Retina (tissue), 1 donor: ENCODE measurements around the gene TDRD12.
"Not testable (repeated sequence)": the region's sequence is repeated elsewhere in the genome, so short reads cannot be mapped to it uniquely, and the experiment has no call there.

Source experiments
- DNase-seq: peaks from one replicate; pipeline ENCODE4 v3.0.0-alpha.2; 2016

TDRD12 gene

GRCh38 chr19:32719611-32720059 is at the start of gene TDRD12:
TSS of gene TDRD12 (plus strand) at chr19:32719767. CDS start at chr19:32720073, 306 bp downstream.
- no peak for DNase-seq

DNA sequence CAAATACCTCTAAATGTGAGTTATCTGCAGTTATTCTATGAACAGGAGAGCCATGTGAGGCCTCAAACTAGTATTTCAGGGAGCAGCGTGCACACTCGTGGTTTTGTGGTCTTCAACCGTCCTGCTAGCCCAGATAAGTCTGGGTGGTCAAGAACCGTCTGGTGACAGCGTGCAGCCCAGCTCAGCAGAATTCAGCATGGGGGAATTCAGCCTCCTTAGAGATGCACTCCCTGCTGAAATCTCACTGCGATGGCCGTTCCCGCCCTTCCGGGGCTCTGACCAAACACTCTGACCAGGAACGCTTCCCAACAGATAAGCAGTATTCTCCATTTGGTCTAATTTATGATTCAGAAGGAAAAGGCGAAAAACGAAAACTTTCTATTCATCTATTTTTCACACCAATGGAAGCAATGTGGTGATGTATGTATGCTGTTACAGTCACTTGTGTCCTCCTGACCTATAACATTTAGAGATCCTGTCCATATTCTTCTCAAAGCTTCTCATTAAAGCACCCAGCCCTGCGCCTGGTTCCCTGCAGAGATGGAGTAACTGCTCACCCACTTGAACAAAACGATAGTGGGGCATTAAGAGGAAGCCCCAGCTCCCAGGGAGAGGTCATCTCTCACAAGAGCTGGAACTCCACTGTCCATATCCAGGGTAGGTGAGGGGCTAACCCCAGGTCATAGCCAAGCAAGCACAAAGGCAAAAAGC is 47.5 kb upstream of the TDRD12 start:
- DNase-seq = no peak

GRCh38 chr19:32672841-32673240 is 46.7 kb upstream of the TDRD12 start:
- DNase-seq = peak; percentile 28

DNA sequence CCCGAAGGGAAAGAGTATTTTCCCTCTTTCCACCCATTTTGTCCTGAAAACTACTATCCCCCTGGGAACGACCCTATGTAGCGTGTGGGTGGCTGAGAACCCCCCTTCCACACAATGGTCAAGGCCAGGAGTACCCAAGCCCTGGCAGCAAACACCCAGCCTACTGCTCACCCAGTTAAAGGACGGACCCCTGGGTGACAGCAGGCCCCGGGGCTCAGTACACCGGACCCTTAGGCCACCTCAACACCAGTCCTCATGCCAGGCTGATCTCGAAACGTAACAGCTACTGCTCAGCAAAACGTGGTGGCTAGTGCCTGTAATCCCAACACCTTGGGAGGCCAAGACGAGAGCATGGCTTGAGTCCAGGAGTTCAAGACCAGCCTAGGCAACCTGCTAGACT is 46.0 kb upstream of the TDRD12 start:
- DNase-seq = peak; percentile 12

DNA sequence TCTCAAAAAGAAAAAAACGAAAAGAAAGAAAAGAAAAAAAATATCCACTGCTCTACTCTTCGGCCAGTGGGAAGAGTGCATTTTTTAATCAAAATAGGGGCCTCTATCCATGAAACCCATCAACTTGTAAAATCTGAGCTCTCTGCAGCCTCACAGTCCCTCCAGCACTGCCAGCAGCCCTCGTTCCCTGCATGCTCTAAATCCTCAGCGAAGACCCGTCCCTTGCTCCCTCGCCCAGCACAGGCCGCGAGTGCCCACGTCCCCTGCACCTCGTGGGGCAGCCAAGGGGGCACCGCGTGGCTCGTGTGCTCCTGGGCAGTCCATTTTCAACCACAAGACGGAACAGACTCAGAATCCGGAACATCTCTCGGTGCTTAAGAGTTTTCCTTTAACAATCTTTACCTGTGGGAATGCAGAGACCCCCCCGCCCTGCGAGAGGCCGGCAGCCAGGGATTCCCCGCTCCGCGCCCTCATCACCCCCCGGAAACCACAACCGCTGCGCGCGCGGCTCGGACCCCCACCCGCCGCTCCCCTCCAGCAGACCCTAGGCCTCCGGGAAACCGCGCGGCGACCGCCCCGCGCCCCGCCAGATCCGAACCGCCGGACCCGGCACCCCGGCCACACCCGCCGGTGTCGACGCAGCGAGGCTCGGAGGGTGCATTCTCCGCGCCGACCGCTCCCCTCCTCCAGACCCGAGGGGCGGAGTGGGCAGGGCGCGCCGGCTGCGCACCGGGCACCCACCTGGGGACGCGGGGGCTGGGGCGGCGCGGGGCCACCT is 45.2 kb upstream of the TDRD12 start:
- DNase-seq = peak; percentile 54

- DNase-seq = peak; percentile 99
Measured at GRCh38 chr19:32674931-32675719, 44.4 kb upstream of the TDRD12 start, which contains the start of gene ANKRD27. TSS of gene ANKRD27 (minus strand) at chr19:32675180. CDS start at chr19:32659015, 16,165 bp downstream.

DNA sequence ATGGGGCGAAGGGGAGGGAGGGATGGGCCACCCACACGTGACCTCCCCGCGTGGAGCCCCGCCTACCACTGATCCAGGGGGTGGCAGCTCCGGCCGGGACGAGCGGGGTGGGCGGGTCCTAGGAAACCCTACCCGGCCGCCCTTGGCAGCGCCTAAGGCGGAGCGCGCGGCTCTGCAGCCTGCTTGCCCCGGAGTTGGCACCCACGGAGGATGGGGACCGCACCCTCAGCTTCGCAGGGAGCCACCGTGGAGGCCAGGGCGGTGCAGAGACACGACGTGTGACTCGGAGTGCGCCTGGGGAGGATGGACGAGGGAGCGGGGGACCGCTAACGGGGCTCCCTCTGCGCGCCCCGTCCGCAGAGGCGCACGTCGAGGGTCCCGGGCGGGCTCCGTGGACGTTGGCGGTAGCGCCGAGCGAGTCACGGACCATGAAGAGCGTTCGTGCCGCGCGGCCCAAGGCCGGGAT is 43.8 kb upstream of the TDRD12 start, which contains the start of gene RGS9BP:
Gene RGS9BP (plus strand): TSS at position 129 of the 466 bp plus-strand sequence. CDS start 416 bp downstream, outside the sequence.
- DNase-seq = no peak

- peak; percentile 60 for DNase-seq
Measured at GRCh38 chr19:32676186-32676894, 43.2 kb upstream of the TDRD12 start.

GRCh38 chr19:32676895-32677359 is 42.6 kb upstream of the TDRD12 start:
- DNase-seq = peak; percentile 40

GRCh38 chr19:32677657-32678056 is 41.9 kb upstream of the TDRD12 start:
- peak; percentile 50 for DNase-seq

DNA sequence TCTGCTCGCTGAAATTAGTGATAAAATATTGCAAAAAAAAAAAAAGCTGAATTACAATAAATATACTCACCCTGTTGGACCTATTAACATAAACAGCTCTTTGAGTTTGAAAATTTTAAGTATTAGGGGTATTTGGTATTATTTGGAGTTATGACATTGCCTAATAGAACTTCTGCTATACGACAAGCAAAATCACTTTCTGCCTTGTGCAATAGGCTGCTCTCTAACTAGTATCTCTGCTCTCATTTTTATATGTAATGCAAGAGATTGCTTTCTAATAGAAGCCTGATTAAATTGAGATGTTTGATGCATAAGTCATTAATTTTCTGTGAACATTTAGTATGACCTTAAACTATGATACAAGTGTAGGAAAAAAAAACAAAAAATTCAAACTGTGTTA is 38.6 kb upstream of the TDRD12 start:
- DNase-seq = no peak

- DNase-seq = no peak
Measured at GRCh38 chr19:32682317-32682716, 37.2 kb upstream of the TDRD12 start.

DNA sequence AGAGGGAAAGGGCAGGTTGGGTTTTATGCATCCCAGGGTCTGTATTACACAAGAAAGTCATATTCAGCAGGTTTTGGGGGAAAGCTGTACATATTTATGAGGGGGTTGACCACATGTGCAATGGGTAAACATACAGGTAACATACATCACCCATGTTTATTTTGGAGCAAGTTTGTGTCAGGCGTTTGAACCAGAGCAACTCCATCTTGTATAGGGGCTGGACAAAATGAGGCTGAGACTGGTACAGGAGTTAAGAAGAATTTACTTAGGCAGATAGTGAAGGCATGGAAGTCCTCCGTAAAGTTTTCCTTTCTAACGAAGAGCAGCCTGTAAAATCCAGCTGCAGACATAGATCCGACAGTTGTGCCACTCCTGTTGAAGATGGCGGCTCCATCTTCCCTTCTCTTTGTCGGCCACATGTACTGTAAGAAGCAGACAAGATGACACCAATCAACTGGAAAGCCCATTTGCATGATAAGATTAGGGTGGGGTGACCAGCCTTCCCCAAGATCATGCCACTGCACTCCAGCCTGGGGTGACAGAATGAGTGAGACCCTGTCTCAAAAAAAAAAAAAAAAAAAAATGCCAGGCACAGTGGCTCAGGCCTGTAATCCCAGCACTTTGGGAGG is 32.6 kb upstream of the TDRD12 start:
- no peak for DNase-seq

DNA sequence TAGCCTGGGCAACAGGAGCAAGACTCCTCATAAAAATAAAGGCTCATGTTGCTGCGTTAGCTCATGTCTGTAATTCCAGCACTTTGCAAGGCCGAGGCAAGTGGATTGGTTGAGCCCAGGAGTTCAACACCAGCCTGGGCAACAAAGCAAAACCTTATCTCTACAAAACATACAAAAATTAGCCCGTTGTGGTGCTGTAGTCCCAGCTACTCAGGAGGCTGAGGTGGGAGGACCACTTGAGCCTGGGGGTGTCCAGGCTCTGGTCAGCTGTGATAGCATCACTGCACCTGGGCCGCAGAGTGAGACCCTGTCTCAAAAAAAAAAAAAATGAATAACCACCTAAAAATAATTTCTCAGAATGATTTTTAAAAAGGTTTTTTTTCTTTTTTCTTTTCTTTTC is 31.9 kb upstream of the TDRD12 start:
- DNase-seq = no peak

DNA sequence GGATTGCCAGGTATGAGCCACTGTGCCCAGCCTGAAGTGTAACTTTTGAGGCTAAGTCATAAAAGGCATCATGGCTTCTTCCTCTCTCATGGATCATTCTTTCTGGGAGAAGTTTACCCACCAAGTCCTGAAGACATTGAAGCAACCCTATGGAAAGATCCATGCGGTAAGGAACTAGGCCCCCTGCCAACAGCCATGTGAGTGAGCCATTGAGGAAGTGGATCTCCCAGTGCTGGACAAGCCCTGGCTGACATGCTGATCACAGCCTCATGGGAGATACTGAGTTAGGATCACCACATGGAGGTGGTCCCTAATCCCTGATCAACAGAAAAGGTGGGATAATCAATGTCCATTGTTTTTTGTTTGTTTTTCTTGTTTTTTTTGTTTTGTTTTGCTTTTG is 31.3 kb upstream of the TDRD12 start:
- no peak for DNase-seq

- DNase-seq = peak; percentile 90
Measured at GRCh38 chr19:32691291-32691951, 28.1 kb upstream of the TDRD12 start, which contains the start of gene NUDT19. TSS of gene NUDT19 (plus strand) at chr19:32691821. CDS start at chr19:32691961, 140 bp downstream.

- peak; percentile 88 for DNase-seq
Measured at GRCh38 chr19:32691952-32692726, 27.4 kb upstream of the TDRD12 start.

- no peak for DNase-seq
Measured at GRCh38 chr19:32692727-32693061, 26.9 kb upstream of the TDRD12 start.

DNA sequence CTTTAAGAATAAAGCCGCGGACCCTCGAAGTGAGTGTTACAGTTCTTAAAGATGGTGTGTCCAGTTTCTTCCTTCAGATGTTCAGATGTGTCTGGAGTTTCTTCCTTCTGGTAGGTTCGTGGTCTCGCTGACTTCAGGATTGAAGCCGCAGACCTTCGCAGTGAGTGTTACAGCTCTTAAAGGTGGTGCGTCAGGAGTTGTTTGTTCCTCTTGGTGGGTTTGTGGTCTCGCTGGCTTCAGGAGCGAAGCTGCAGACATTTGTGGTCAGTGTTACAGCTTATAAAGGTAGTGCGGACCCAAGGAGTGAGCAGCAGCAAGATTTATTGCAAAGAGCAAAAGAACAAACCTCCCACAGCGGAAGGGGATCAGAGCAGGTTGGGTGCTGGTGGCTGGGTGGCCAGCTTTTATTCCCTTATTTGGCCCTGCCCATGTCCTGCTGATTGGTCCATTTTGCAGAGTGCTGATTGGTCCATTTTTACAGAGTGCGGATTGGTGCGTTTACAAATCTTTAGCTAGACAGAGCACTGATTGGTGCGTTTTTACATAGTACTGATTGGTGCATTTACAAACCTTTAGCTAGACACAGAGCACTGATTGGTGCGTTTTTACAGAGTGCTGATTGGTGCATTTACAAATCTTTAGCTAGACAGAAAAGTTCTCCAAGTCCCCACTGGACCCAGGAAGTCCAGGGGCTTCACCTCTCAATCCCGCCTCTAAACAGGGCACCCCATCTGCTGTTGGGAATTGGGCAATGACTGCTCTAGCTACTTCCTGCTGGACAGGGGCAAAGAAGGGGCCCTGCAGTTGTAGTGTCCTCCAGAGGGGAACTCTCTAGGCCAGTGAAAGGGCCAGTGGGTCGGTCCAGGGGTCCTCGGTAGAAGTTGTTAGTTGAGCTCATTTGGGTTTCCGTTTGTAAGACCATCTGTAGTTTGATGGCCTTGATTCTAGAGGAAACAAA is 26.1 kb upstream of the TDRD12 start:
- DNase-seq = not testable (repeated sequence)
